GM06990 (cell line): ENCODE measurements around the gene CCND1.

Source experiments
- DNase-seq: peaks from one replicate; pipeline ENCODE4 v3.0.0-alpha.2; 2011; ENCODE audit not compliant: insufficient read length; ENCODE audit errors: extremely low read depth
- H3K27me3 ChIP-seq: replicated peaks from 2 replicates; pipeline ENCODE4 v1.6.0; 2011; ENCODE audit warnings: low read length; ENCODE audit not compliant: control insufficient read depth, insufficient read depth
- H3K36me3 ChIP-seq: 2 replicates; pipeline ENCODE4 v1.5.1; 2011; ENCODE audit warnings: low read length; ENCODE audit not compliant: control insufficient read depth, insufficient read depth
- H3K4me3 ChIP-seq: replicated peaks from 2 replicates; pipeline ENCODE4 v1.5.1; 2011; ENCODE audit warnings: low read depth, mild to moderate bottlenecking, control low read depth, low read length
- CTCF ChIP-seq: IDR thresholded peaks from 2 replicates; pipeline ENCODE4 v1.5.1; 2011; ENCODE audit warnings: low read length, control low read depth, mild to moderate bottlenecking, inconsistent platforms; ENCODE audit not compliant: insufficient read depth, poor library complexity, severe bottlenecking

CCND1 gene

GRCh38 chr11:69674886-69675714 is 34.1 kb downstream of the CCND1 start, which contains the start of gene LTO1:
LTO1 (minus strand) TSS chr11:69675353; CDS start chr11:69675239, 114 bp downstream.
- peak; percentile 98 for DNase-seq
- no peak for TF ChIP-seq CTCF
- Histone ChIP-seq H3K36me3 (peaks cover 5% of the 10 kb centered on the region), H3K27me3 (no peaks in the 10 kb centered on the region), H3K4me3 (peak within 1 kb of the TSS; percentile 90)

- Histone ChIP-seq H3K4me3 (no peak overlapping the region), H3K27me3 (no peaks in the 10 kb centered on the region), H3K36me3 (no peaks in the 10 kb centered on the region)
- no peak for DNase-seq
- no peak for TF ChIP-seq CTCF
Measured at GRCh38 chr11:69677749-69678148, 36.8 kb downstream of the CCND1 start.

DNA sequence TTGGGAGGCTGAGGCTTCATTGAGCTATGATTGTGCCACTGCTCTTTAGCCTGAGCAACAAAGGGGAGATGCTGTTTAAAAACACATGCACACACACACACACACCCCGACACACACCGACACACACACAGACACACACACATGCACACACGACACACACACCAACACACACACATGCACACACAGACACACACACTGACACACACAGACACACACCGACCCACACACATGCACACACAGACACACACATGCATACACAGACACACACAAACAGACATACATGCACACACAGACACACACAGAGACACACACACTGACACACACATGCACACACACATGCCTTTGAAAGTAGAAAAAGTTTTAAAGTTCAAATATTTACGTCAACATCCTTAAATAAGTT is 39.7 kb downstream of the CCND1 start:
- Histone ChIP-seq H3K27me3 (no peaks in the 10 kb centered on the region), H3K4me3 (no peak overlapping the region), H3K36me3 (no peaks in the 10 kb centered on the region)
- DNase-seq = no peak
- TF ChIP-seq CTCF = no peak

DNA sequence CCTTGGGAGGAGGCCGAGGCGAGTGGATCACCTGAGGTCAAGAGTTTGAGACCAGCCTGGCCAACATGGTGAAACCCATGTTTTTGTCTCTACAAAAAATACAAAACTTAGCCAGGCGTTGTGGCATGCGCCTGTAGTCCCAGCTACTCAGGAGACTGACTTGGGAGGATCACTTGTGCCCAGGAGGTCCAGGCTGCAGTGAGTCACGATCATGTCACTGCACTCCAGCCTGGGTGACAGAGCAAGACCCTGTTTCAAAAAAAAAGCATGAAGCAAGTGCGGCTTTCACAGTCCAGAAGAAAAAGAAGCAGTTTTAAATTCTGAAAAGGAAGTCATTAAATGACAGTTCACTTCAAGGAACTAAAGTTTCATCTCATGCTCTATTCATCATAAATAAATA is 41.3 kb downstream of the CCND1 start:
- Histone ChIP-seq H3K36me3 (no peaks in the 10 kb centered on the region), H3K4me3 (no peak overlapping the region), H3K27me3 (no peaks in the 10 kb centered on the region)
- no peak for DNase-seq
- TF ChIP-seq CTCF = no peak

DNA sequence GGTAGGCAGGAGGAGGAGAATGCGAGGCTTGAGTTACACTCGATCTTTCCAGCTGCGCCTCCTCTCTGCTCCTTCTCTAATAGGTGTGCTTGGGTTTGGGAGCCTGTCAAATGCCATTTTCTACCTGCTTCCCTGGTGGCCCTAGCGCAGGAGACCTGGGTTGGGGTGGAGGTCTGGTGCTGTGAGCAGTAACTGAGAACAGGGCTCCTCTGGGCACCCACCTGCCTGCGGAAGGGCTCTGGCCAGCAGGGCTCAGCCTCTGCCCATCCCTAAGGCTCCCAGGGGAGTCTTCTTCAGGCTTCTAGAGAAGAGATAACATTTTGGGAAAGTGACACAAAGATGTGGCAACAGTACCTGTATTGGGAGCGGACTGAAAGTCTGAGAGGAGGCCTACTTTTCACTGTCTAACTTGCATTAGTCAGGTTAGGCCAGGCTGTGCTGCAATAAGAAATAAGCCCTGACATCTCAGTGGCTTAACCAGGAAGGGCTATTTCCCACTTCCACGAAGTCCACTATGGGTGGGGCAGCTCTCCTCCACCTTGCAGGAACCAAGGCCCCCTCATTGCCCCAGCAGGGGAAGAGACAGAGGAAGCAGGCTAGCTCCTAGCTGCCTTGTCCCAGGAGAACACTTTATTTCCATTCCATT is 41.8 kb downstream of the CCND1 start:
- no peak for TF ChIP-seq CTCF
- Histone ChIP-seq H3K27me3 (no peaks in the 10 kb centered on the region), H3K36me3 (no peaks in the 10 kb centered on the region), H3K4me3 (no peak overlapping the region)
- no peak for DNase-seq
